Measurements from ENCODE around the gene ZBTB7C. TPM values are rescaled to one million over a fixed set of nuclear protein-coding genes. Genes with fewer than 3 reads are reported as not detected.

The ZBTB7C gene
- polyA plus RNA-seq, 1 of the 3 experiments (the other 2 are of a cell fraction): 0.05 TPM

GRCh38 chr18:48111587-48111986, 297.6 kb downstream of the ZBTB7C start (continued):
- no peak for TF ChIP-seq ZBTB33 (IDR thresholded peaks at IDR 0.05; ENCODE audit: borderline replicate concordance, low read depth)
- TF ChIP-seq RFX5 (IDR thresholded peaks at IDR 0.05; ENCODE audit: low read length): no peak
- TF ChIP-seq TEAD4 (IDR thresholded peaks at IDR 0.05; ENCODE audit: borderline replicate concordance, insufficient read depth): no peak
- TF ChIP-seq MXI1 (IDR thresholded peaks at IDR 0.05; ENCODE audit: low read depth, low read length): no peak
- no peak for TF ChIP-seq CHD2 (IDR thresholded peaks at IDR 0.05; ENCODE audit: low read length, partially characterized antibody)

GRCh38 chr18:48110797-48111196, 298.4 kb downstream of the ZBTB7C start:
- 46% methylated on average over 4 of the region's 7 CpGs for WGBS (ENCODE audit: low lambda C conversion rate)
- CTCF ChIA-PET: interaction anchor here (0.6 to 0.8 kb wide), 3 partner anchors 28 to 273 kb away, joined by 3 read pairs; no protein-coding TSS in a partner anchor
- DNase-seq: no peak

More at GRCh38 chr18:48110797-48111196, 298.4 kb downstream of the ZBTB7C start:
- Histone ChIP-seq H3K9me3 (no peaks in the 10 kb centered on the region), H3K27ac (ENCODE audit: low read depth in 2 of 2, low read length in 1 of 2) (no peak overlapping the region; a peak in 1 of 4 replicates), H3K9me2 (no peaks in the 10 kb centered on the region), H3K79me2 (ENCODE audit: insufficient read depth) (no peaks in the 10 kb centered on the region), H2AFZ (ENCODE audit: low read depth) (no peak overlapping the region), H3K4me1 (ENCODE audit: control insufficient read depth in 1 of 2, insufficient read depth in 2 of 2, low read depth in 1 of 2, low read length in 1 of 2) (peaks cover 0 to 35% of the 10 kb centered on the region in 2 experiments; a peak in 2 of 4 replicates), H4K20me1 (ENCODE audit: insufficient read depth) (no peaks in the 10 kb centered on the region), H3K36me3 (replicated peaks in 1 of 2; ENCODE audit: control insufficient read depth in 1 of 2, insufficient read depth in 2 of 2, low read length in 1 of 2) (no peaks in the 10 kb centered on the region), H3K4me2 (no peak overlapping the region), H3K27me3 (ENCODE audit: insufficient read depth) (0 out of 2 replicates have a peak, but pooled peaks cover 10% of the 10 kb centered on the region), H3K4me3 (ENCODE audit: low read depth in 2 of 2, low read length in 1 of 2) (no peak overlapping the region), H3F3A (replicated peaks; ENCODE audit: insufficient read depth) (no peaks in the 10 kb centered on the region), H3K9ac (no peak overlapping the region)
- POLR2A ChIA-PET: no interaction called here
- TF ChIP-seq PBX3 (IDR thresholded peaks at IDR 0.05): no peak
- TF ChIP-seq MEF2A (IDR thresholded peaks at IDR 0.05; ENCODE audit: borderline replicate concordance, low read depth): no peak
- no peak for TF ChIP-seq TEAD4 (IDR thresholded peaks at IDR 0.05; ENCODE audit: borderline replicate concordance, insufficient read depth)
- TF ChIP-seq CTCF (IDR thresholded peaks at IDR 0.05): no peak
- TF ChIP-seq EZH2phosphoT487 (IDR thresholded peaks at IDR 0.05; ENCODE audit: borderline replicate concordance, low read depth): no peak
- TF ChIP-seq TCF12 (IDR thresholded peaks at IDR 0.05): no peak

Measured in SK-N-SH (cell line).